Measurements from ENCODE around the gene MEIKIN. TPM values are rescaled to one million over a fixed set of nuclear protein-coding genes. Genes with fewer than 3 reads are reported as not detected.

The MEIKIN gene
- total RNA-seq, 1 experiment from 2014 or later = not detected

GRCh38 chr5:131899686-131900085, 45.8 kb downstream of the MEIKIN start:
- Histone ChIP-seq H3K79me1 (ENCODE audit: insufficient read depth, low read depth, low read length, poor library complexity, severe bottlenecking) (no peaks in the 10 kb centered on the region), H4K20me1 (ENCODE audit: control insufficient read depth, insufficient read depth, insufficient read length) (no peaks in the 10 kb centered on the region), H2BK20ac (ENCODE audit: low read depth, low read length, poor library complexity, severe bottlenecking) (no peak overlapping the region), H2BK15ac (ENCODE audit: low read depth, low read length) (no peak overlapping the region), H3K27me3 (ENCODE audit: insufficient read depth, low read length) (no peaks in the 10 kb centered on the region), H4K5ac (ENCODE audit: insufficient read length, low read depth, low read length) (no peak overlapping the region), H2BK120ac (ENCODE audit: low read depth, low read length, poor library complexity, severe bottlenecking) (no peak overlapping the region), H4K8ac (replicated peaks; ENCODE audit: insufficient read length, low read depth, low read length) (no peak overlapping the region), H2AK5ac (ENCODE audit: insufficient read length, low read length) (no peak overlapping the region), H3K9me3 (ENCODE audit: control insufficient read depth, low read depth, low read length) (no peaks in the 10 kb centered on the region), H3K14ac (ENCODE audit: insufficient read depth, low read length) (no peak overlapping the region), H2AFZ (ENCODE audit: low read length) (no peak overlapping the region), H3K79me2 (ENCODE audit: insufficient read depth, low read length) (no peaks in the 10 kb centered on the region), H4K91ac (ENCODE audit: insufficient read length, low read depth, low read length) (no peak overlapping the region), H3K27ac (ENCODE audit: insufficient read length, low read depth, low read length) (no peak overlapping the region), H3T11ph (ENCODE audit: low read length) (no peak overlapping the region), H3K9ac (ENCODE audit: extremely low read depth, insufficient read length, low read length) (no peak overlapping the region), H3K56ac (ENCODE audit: insufficient read length, low read depth, low read length) (no peak overlapping the region), H3K18ac (ENCODE audit: insufficient read length, low read depth, low read length) (no peak overlapping the region), H2BK5ac (ENCODE audit: insufficient read length, low read length) (no peak overlapping the region), H3K4me2 (ENCODE audit: insufficient read depth, insufficient read length, low read length) (no peak overlapping the region), H3K4ac (ENCODE audit: low read depth, low read length) (no peak overlapping the region), H2BK12ac (ENCODE audit: insufficient read length, low read depth, low read length) (no peak overlapping the region), H3K23ac (ENCODE audit: insufficient read length, low read depth, low read length) (no peak overlapping the region), H3K23me2 (ENCODE audit: insufficient read length, low read depth, low read length, poor library complexity, severe bottlenecking) (no peaks in the 10 kb centered on the region), H3K4me1 (ENCODE audit: insufficient read depth, low read length) (no peaks in the 10 kb centered on the region)
- no peak for DNase-seq
- Mint-ChIP-seq H3K4me3 (no peak overlapping the region), H3K4me1 (no peaks in the 10 kb centered on the region), H3K27ac (no peak overlapping the region), H3K9me3 (peaks cover 35 to 36% of the 10 kb centered on the region in 2 experiments), H3K36me3 (ENCODE audit: insufficient read depth in 1 of 3, low read depth in 3 of 3) (peaks cover 0 to 7% (median 6%) of the 10 kb centered on the region in 3 experiments; a peak in 6 of 7 replicates), H3K27me3 (ENCODE audit: low read depth) (no peaks in the 10 kb centered on the region)
- no peak for TF ChIP-seq CTCF (conservative IDR thresholded peaks at IDR 0.05)

Data from H9 (cell line).